Hippocampal formation (tissue), 2 donors: Measurements from ENCODE around the gene THOC5.

ENCODE experiments used
- DNase-seq, 2 donors: peaks; one replicate each; lab custom pipeline; 2025; lab: John Stamatoyannopoulos, UW

The THOC5 gene

DNA sequence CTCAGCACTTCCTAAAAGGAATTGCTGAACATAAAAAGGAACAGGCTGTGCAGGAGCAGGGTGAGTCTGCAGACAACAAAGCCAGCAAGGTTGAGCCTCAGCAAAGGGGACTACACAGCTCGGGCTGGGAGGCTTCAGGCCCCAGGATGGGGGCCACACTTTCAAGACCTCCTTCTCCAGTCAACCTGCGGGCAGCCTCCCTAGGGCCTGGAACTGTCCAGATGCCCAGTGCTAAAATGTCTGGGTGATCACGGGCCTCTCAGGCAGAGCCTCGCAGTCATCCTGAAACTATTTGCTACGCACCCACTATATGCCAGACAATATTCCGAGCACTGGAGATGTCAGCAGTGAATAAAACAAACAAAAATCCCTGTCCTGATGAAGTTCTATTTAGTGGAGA is 77.4 kb downstream of the THOC5 start:
- DNase-seq: no peak

- no peak for DNase-seq
Observed at GRCh38 chr22:29475550-29475949, 78.0 kb downstream of the THOC5 start.

DNA sequence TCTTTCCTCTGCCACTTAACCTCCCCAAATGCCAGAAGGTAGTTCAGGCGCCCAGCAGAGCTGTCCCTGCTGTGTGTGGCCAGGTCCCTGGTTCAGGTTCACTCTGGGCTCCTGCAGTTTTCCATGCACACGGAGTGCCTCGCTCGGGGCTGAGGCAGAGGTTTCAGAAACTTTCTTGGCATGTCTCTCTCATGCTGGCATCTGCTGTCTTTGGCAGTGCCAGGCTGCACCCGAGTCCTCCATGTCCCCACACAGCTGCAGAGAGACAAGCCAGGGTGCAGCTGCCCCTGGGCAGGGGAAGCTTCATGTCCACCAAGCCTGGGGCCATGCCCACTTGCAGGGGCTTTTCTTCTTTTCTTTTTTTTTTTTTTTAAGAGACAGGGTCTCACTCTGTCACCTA is 80.6 kb downstream of the THOC5 start:
- DNase-seq: no peak

- DNase-seq: no peak
Observed at GRCh38 chr22:29470159-29470855, 83.2 kb downstream of the THOC5 start.

DNA sequence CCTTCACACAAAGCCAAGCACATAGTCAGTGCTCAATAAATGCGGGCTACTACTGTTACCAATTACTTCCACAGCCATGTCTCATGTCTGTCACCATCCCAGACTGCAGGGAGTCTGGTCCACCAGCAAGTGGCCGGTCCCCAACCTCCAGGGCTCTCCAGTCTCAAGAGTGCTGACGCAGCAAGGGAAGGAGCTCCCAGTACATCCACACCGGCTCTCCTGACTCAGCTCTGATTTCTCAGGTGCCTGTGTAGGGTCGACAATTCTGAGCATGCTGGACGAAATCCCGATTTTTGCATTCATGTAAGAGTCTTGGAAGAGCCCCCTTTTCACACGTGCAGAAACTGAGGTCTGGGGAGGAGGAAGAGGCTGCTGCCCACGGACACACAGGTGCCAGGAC is 83.8 kb downstream of the THOC5 start:
- DNase-seq: no peak

DNA sequence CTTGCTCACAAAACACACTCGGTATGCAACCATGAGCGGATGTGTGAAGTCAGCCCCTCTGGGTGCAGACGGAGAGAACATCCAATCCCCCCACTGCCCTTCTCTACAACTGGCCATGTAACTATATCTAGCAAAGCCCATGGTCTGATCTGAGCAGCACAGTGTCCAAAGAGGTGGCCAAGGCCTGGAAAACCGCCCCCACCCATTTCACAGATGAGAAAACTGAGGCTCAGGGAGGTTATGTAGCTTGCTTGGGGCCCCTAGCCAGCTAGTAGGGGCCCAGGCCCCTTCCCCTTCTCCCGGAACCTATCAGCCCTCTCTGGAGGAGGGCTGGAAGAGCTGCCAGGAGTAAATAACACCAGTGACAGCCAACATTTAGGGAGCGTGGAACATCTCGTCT is 89.0 kb downstream of the THOC5 start:
- no peak for DNase-seq

GRCh38 chr22:29463629-29464028 is 89.9 kb downstream of the THOC5 start:
- DNase-seq: no peak

DNA sequence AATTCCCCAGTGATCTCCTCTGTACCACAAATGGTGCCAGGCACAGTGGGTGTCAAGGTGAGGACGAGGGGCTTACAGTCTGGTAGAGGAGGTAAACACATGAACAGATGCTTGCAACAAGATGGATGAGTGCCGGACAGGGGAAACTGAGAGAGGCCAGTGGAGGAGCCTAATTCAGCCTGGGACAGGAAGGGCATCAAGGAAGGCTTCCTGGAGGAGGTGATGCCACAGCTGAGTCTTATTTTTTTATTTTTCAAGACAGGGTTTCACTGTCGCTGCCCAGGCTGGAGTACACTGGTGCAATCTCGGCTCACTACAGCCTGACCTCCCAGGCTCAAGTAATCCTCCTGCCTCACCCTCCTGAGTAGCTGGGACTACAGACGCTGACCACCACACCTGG is 92.3 kb downstream of the THOC5 start:
- no peak for DNase-seq

- no peak for DNase-seq
Observed at GRCh38 chr22:29459773-29460172, 93.8 kb downstream of the THOC5 start.

DNA sequence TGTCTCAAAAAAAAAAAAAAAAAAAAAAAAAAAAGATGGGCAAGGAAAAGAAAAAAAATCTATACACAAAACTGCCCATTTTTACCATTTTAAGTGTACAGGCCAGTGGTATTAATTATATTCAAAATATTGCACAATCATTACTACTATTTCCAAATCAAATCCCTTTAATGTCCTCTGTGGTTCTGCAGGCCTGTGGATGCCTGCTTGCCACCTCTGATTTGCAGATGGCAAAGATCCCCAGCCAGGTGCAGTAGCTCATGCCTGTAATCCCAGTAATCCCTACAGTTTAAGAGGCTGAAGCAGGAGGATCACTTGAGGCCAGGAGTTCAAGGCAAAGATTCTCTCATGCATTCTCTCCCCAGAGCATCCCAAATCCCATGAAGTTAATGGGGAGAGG is 95.0 kb downstream of the THOC5 start:
- DNase-seq: no peak

DNA sequence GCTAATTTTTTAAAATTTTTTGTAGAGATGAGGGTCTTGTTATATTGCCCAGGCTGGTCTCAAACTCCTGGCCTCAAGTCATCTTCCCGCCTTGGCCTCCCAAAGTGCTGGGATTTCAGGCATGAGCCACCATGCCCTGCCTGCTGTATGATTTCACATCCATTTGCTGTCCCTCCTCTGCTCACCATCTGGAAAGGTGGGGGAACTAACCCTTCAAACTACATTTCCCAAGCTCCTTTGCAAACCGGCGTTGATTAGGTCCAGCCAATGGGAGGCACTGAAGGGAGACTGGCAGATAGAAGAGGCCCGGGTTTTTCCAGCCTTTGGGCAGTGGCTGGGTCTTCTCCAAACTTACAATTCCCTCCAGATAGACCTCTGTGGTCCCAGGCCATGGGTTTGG is 95.8 kb downstream of the THOC5 start:
- DNase-seq: no peak

GRCh38 chr22:29456211-29456671 is 97.3 kb downstream of the THOC5 start:
- DNase-seq: no peak
